SU-DHL-6 (cell line): ENCODE results near the gene FCRL4.
A peak's percentile ranks its signal among the peaks of the same experiment; 100 is the strongest.

Source experiments
- H2AFZ ChIP-seq: fragments of 200-600 bp; sonication (generic); 2 replicates; pipeline ENCODE4 v1.6.1; 2014; ENCODE audit warnings: low read depth, mild to moderate bottlenecking, moderate library complexity, mixed read lengths, antibody characterized with exemption, low read length; ENCODE audit not compliant: severe bottlenecking
- H3F3A ChIP-seq: fragments of 200-600 bp; shearing (Covaris generic); 2 replicates; pipeline ENCODE4 v1.6.0; 2016; ENCODE audit warnings: antibody characterized with exemption, mild to moderate bottlenecking; ENCODE audit not compliant: insufficient read depth
- H3K27ac ChIP-seq: fragments of 200-600 bp; sonication (generic); 2 replicates; pipeline ENCODE4 v1.5.1; 2016; ENCODE audit warnings: low read depth, mild to moderate bottlenecking, low read length, moderate library complexity, mixed read lengths
- H3K27me3 ChIP-seq: fragments of 200-600 bp; sonication (generic), shearing (Covaris generic); 2 replicates; pipeline ENCODE4 v1.6.0; 2014; ENCODE audit warnings: mild to moderate bottlenecking, low read length
- H3K36me3 ChIP-seq: fragments of 200-600 bp; sonication (generic); 2 replicates; pipeline ENCODE4 v1.6.1; 2014; ENCODE audit warnings: mild to moderate bottlenecking, low read length, mixed read lengths
- H3K4me2 ChIP-seq: fragments of 300-600, 200-600 bp; shearing (Covaris generic), sonication (generic); 2 replicates; pipeline ENCODE4 v1.6.0; 2014; ENCODE audit warnings: low read length, low read depth, mild to moderate bottlenecking; ENCODE audit not compliant: poor library complexity, severe bottlenecking
- H3K4me3 ChIP-seq: fragments of 200-600 bp; sonication (generic); 2 replicates; pipeline ENCODE4 v1.5.1; 2014; ENCODE audit warnings: antibody characterized with exemption, low read length, mild to moderate bottlenecking, mixed read lengths; ENCODE audit not compliant: insufficient read depth, poor library complexity, severe bottlenecking
- H3K79me2 ChIP-seq: fragments of 200-600 bp; sonication (generic); 2 replicates; pipeline ENCODE4 v1.6.1; 2014; ENCODE audit warnings: mild to moderate bottlenecking, low read length, moderate library complexity; ENCODE audit not compliant: insufficient read depth
- H3K9ac ChIP-seq: fragments of 200-600 bp; sonication (generic); 2 replicates; pipeline ENCODE4 v1.7.0; 2014; ENCODE audit warnings: mild to moderate bottlenecking, low read length
- H3K9me2 ChIP-seq: fragments of 200-600 bp; sonication (generic); replicated peaks from 2 replicates; pipeline ENCODE4 v1.6.1; 2014; ENCODE audit warnings: low read length; ENCODE audit not compliant: insufficient read depth
- H3K9me3 ChIP-seq: fragments of 200-600 bp; sonication (generic); 2 replicates; pipeline ENCODE4 v1.6.1; 2014; ENCODE audit warnings: low read length, mixed read lengths; ENCODE audit not compliant: insufficient read depth
- H4K20me1 ChIP-seq: fragments of 200-600 bp; sonication (generic); 2 replicates; pipeline ENCODE4 v1.6.1; 2014; ENCODE audit warnings: low read depth, mild to moderate bottlenecking, antibody characterized with exemption, low read length, moderate library complexity, mixed read lengths
- EZH2phosphoT487 ChIP-seq: fragments of 200-600 bp; sonication (generic), shearing (Covaris generic); conservative IDR thresholded peaks from 2 replicates; pipeline ENCODE4 v1.6.1; 2018; ENCODE audit warnings: mild to moderate bottlenecking, antibody characterized with exemption, low read length, moderate library complexity, mixed read lengths
- TF ChIP-seq, protein P1 (sequence below): fragments of 200-600 bp; sonication (generic); IDR thresholded peaks from one replicate; pipeline ENCODE4 v1.5.1; 2017; ENCODE audit warnings: antibody characterized with exemption, mild to moderate bottlenecking, low read length, moderate library complexity; ENCODE audit not compliant: insufficient read depth, poor library complexity, severe bottlenecking

Gene FCRL4

DNA sequence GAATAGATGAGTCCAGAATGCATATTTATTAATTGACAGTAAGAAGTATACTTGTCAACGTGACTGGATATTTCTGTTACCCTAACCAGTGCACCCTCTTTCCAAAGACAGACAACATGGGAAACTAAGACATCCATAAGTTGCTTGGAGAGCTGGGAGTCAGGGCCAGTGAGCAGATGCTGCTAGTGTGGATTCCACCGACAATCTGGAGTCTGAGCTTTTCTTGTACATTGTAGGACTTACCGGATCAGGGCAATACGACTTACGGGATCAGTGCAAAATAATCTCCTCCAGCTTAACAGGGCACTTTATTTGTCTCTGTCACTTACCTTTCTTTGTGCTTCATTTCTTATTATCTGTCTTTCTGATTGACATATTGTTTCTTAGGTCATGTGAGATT lies 24.6 kb upstream of the FCRL4 start:
- Histone ChIP-seq H3K27ac (no peak overlapping the region), H3K9ac (no peak overlapping the region), H3K79me2 (no peaks in the 10 kb centered on the region), H3K27me3 (no peaks in the 10 kb centered on the region), H3K9me2 (no peaks in the 10 kb centered on the region), H2AFZ (no peak overlapping the region), H3K4me3 (no peak overlapping the region), H3K36me3 (no peaks in the 10 kb centered on the region), H4K20me1 (no peaks in the 10 kb centered on the region), H3F3A (no peaks in the 10 kb centered on the region; the same call in 1 of the 2 replicates), H3K9me3 (no peaks in the 10 kb centered on the region), H3K4me2 (no peak overlapping the region)
- no peak for TF ChIP-seq EZH2phosphoT487
- TF ChIP-seq, protein P1, sequence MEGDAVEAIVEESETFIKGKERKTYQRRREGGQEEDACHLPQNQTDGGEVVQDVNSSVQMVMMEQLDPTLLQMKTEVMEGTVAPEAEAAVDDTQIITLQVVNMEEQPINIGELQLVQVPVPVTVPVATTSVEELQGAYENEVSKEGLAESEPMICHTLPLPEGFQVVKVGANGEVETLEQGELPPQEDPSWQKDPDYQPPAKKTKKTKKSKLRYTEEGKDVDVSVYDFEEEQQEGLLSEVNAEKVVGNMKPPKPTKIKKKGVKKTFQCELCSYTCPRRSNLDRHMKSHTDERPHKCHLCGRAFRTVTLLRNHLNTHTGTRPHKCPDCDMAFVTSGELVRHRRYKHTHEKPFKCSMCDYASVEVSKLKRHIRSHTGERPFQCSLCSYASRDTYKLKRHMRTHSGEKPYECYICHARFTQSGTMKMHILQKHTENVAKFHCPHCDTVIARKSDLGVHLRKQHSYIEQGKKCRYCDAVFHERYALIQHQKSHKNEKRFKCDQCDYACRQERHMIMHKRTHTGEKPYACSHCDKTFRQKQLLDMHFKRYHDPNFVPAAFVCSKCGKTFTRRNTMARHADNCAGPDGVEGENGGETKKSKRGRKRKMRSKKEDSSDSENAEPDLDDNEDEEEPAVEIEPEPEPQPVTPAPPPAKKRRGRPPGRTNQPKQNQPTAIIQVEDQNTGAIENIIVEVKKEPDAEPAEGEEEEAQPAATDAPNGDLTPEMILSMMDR: no peak

DNA sequence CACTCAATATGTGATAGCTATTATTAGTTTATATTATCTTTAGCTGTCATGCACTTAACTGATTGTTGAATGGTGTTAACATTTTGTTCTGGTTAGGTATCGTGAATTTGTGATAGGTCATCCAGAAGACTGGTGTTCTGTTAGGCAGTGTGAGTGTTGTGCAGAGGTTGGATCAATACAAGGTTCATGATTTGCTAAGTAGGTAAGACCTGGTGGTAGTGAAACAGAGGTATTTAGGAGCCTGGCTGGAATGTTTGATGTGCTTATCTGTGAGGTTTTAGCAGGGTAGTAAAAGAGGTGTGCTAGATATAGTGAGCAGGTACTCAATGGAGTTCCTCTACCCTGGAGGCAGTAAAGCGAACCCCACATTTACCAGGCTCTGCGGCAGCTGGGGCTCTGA lies 20.3 kb upstream of the FCRL4 start:
- Histone ChIP-seq H4K20me1 (no peaks in the 10 kb centered on the region), H3K4me3 (no peak overlapping the region), H3K36me3 (no peaks in the 10 kb centered on the region), H3K9ac (no peak overlapping the region), H3K27me3 (no peaks in the 10 kb centered on the region), H3K9me3 (no peaks in the 10 kb centered on the region), H3K79me2 (no peaks in the 10 kb centered on the region), H3F3A (no peaks in the 10 kb centered on the region; the same call in 1 of the 2 replicates), H2AFZ (no peak overlapping the region), H3K9me2 (no peaks in the 10 kb centered on the region), H3K4me2 (no peak overlapping the region), H3K27ac (no peak overlapping the region)
- TF ChIP-seq EZH2phosphoT487: no peak
- TF ChIP-seq, protein P1: no peak

DNA sequence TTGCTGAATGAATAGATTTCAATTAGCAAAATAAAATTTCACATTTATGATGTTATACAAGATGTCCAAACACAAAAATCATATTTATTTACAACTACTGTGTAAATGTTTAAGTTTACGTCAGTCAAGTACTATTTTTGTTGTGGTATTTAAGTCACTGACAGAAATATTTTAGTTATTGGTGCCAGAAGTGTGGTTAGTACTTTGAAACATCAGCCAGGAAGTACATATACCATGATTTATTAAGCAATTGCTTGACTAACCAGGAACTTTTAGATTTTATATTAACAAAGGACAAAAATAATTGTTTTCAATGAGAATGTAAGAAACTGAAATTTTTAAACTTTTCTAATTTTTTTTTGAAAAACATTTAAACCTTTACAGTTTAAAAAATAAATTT lies 2.4 kb upstream of the FCRL4 start:
- Histone ChIP-seq H3K9me3 (no peaks in the 10 kb centered on the region), H3K9ac (no peak overlapping the region), H3K4me3 (no peak overlapping the region), H3K79me2 (no peaks in the 10 kb centered on the region), H2AFZ (no peak overlapping the region), H4K20me1 (no peaks in the 10 kb centered on the region), H3K4me2 (no peak overlapping the region), H3K27ac (no peak overlapping the region), H3K9me2 (no peaks in the 10 kb centered on the region), H3K36me3 (no peaks in the 10 kb centered on the region), H3F3A (0 out of 2 replicates have a peak, but pooled peaks cover 17% of the 10 kb centered on the region), H3K27me3 (no peaks in the 10 kb centered on the region)
- TF ChIP-seq, protein P1: no peak
- TF ChIP-seq EZH2phosphoT487: no peak

DNA sequence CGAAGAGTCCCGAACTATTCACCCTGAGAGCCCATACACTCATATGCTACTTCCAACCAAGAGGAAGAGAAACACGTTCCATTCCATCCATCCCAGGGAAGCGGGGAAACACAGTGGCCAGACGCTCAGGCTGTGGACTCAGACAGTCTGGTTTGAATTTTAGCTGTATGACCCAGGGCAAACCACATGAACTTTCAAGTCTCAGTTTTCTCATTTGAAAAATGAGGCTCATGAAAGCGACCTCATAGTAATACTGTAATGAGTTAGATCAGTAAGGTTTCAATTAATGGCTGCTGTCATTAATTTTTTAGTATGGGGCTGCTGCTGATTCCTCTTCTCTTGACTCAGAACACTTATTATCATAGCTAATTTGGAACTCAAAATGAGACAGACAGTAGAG lies 1.5 kb downstream of the FCRL4 start:
- TF ChIP-seq, protein P1: no peak
- no peak for TF ChIP-seq EZH2phosphoT487
- Histone ChIP-seq H3K27me3 (no peaks in the 10 kb centered on the region), H3K4me3 (peak overlapping the region; percentile 25), H3K79me2 (no peaks in the 10 kb centered on the region), H2AFZ (no peak overlapping the region), H4K20me1 (no peaks in the 10 kb centered on the region), H3K9ac (peak overlapping the region; percentile 38), H3F3A (peaks cover 27% of the 10 kb centered on the region; the same call in 1 of the 2 replicates), H3K4me2 (peak overlapping the region; percentile 54), H3K9me2 (no peaks in the 10 kb centered on the region), H3K9me3 (no peaks in the 10 kb centered on the region), H3K36me3 (no peaks in the 10 kb centered on the region), H3K27ac (peak overlapping the region; percentile 72)
